Endothelial cell of umbilical vein (primary cell): Measurements from ENCODE around the gene BMPR1B. TPM values are rescaled to one million over a fixed set of nuclear protein-coding genes. Genes with fewer than 3 reads are reported as not detected.

Experiments used
- BruUV-seq: library from RNA; stranded (reverse); fragments of 400-500 nt; replicated peaks from 2 replicates; lab custom pipeline; 2021; lab: Mats Ljungman, UMichigan
- CTCF ChIA-PET: fragments of 300-600, 350-600 bp; sonication (Branson Sonifier 250); formaldehyde crosslinking; loops from one replicate; lab custom pipeline; 2021; ENCODE audit warnings: antibody characterized with exemption, inconsistent platforms; lab: Charles Lee
- POLR2A ChIA-PET: fragments of 300-600, 350-600 bp; sonication (Branson Sonifier 250); formaldehyde crosslinking; loops from one replicate; lab custom pipeline; 2021; ENCODE audit warnings: antibody characterized with exemption, inconsistent platforms; lab: Charles Lee
- DNase-seq: peaks from one replicate; pipeline ENCODE4 v3.0.0-alpha.2; 2011; ENCODE audit warnings: low read depth, low spot score
- FAIRE-seq: peaks from 2 replicates; lab custom pipeline; 2011; peaks lifted over from hg19 to GRCh38; lab: Jason Lieb, UNC
- H2AFZ ChIP-seq: 2 replicates; pipeline ENCODE4 v1.6.0; 2012; ENCODE audit warnings: low read depth, low read length, control low read depth, inconsistent platforms
- H3K27ac ChIP-seq: 2 replicates; pipeline ENCODE4 v1.5.1; 2011; ENCODE audit warnings: low read depth, mild to moderate bottlenecking, control low read depth, low read length, moderate library complexity; ENCODE audit not compliant: insufficient read depth
- H3K27me3 ChIP-seq, 2 experiments: 2 replicates each; pipeline versions ENCODE4 v1.6.0 to v1.6.1; 2011; ENCODE audit warnings: low read length in 2 of 2, mixed read lengths in 1 of 2; ENCODE audit not compliant: control insufficient read depth in 2 of 2, insufficient read depth in 2 of 2
- H3K36me3 ChIP-seq, 2 experiments: 2 replicates in 1 of 2; 3 replicates in 1 of 2; pipeline ENCODE4 v1.5.1; 2011; ENCODE audit warnings: low read length in 2 of 2, mild to moderate bottlenecking in 1 of 2, moderate library complexity in 1 of 2; ENCODE audit not compliant: control insufficient read depth in 2 of 2, insufficient read depth in 2 of 2; ENCODE audit errors: extremely low read depth in 1 of 2
- H3K4me1 ChIP-seq: 3 replicates; pipeline ENCODE4 v1.5.1; 2011; ENCODE audit warnings: mild to moderate bottlenecking, low read length; ENCODE audit not compliant: control insufficient read depth, insufficient read depth; ENCODE audit errors: extremely low read depth
- H3K4me2 ChIP-seq: 2 replicates; pipeline ENCODE4 v1.6.1; 2011; ENCODE audit warnings: low read length, control low read depth, mixed read lengths; ENCODE audit not compliant: insufficient read depth
- H3K4me3 ChIP-seq, 3 experiments: fragments of 200-600 bp in 1 of 3; sonication (generic), shearing (Covaris generic) in 1 of 3; replicated peaks in 1 of 3; 2 replicates each; pipeline ENCODE4 v1.5.1; 2011 to 2016; ENCODE audit warnings: control low read depth in 3 of 3, low read length in 3 of 3, mild to moderate bottlenecking in 2 of 3, inconsistent platforms in 1 of 3, low read depth in 1 of 3, moderate library complexity in 1 of 3; ENCODE audit not compliant: insufficient read depth in 1 of 3
- H3K79me2 ChIP-seq: 2 replicates; pipeline ENCODE4 v1.6.0; 2012; ENCODE audit warnings: low read length, inconsistent platforms; ENCODE audit not compliant: control insufficient read depth, insufficient read depth
- H3K9ac ChIP-seq: replicated peaks from 2 replicates; pipeline ENCODE3; 2011; ENCODE audit warnings: low read length, control low read depth; ENCODE audit not compliant: insufficient read depth; ENCODE audit errors: extremely low read depth
- H3K9me1 ChIP-seq: replicated peaks from 3 replicates; pipeline ENCODE4 v1.6.0; 2011; ENCODE audit warnings: mild to moderate bottlenecking, low read length; ENCODE audit not compliant: control insufficient read depth, insufficient read depth; ENCODE audit errors: extremely low read depth
- H3K9me3 ChIP-seq: replicated peaks from 2 replicates; pipeline ENCODE4 v1.5.1; 2012; ENCODE audit warnings: low read length, inconsistent platforms; ENCODE audit not compliant: control insufficient read depth, insufficient read depth
- H4K20me1 ChIP-seq: replicated peaks from 2 replicates; pipeline ENCODE3; 2011; ENCODE audit warnings: mild to moderate bottlenecking, low read length; ENCODE audit not compliant: control insufficient read depth, insufficient read depth; ENCODE audit errors: extremely low read depth
- CTCF ChIP-seq, 2 donors: IDR thresholded peaks; 1 replicate in 1 of 2; 2 replicates in 1 of 2; pipeline ENCODE4 v1.5.1; 2011; ENCODE audit warnings: low read length in 2 of 2, mild to moderate bottlenecking in 2 of 2, moderate library complexity in 2 of 2, control low read depth in 1 of 2, inconsistent platforms in 1 of 2, low read depth in 1 of 2; ENCODE audit not compliant: insufficient read depth in 1 of 2; ENCODE audit errors: extremely low read depth in 1 of 2
- FOS ChIP-seq: IDR thresholded peaks from 2 replicates; pipeline ENCODE4 v1.6.1; 2011; ENCODE audit warnings: mild to moderate bottlenecking, low read length, moderate library complexity, borderline replicate concordance; ENCODE audit not compliant: insufficient read depth
- GATA2 ChIP-seq: IDR thresholded peaks from 2 replicates; pipeline ENCODE4 v1.7.0; 2011; ENCODE audit warnings: low read depth, mild to moderate bottlenecking, moderate library complexity, mixed read lengths, low read length; ENCODE audit not compliant: insufficient read length, insufficient read depth
- JUN ChIP-seq: IDR thresholded peaks from 2 replicates; pipeline ENCODE4 v1.6.1; 2011; ENCODE audit warnings: borderline replicate concordance, low read depth; ENCODE audit not compliant: insufficient read length, insufficient read depth
- MYC ChIP-seq: IDR thresholded peaks from one replicate; pipeline ENCODE4 v1.6.1; 2011; ENCODE audit warnings: mild to moderate bottlenecking, low read depth, low read length
- POLR2A ChIP-seq: IDR thresholded peaks from 2 replicates; pipeline ENCODE4 v1.6.1; 2012; ENCODE audit warnings: low read depth, mild to moderate bottlenecking, control low read depth, low read length
- POLR2AphosphoS5 ChIP-seq: IDR thresholded peaks from 2 replicates; pipeline ENCODE4 v1.6.1; 2012; ENCODE audit warnings: low read depth, mild to moderate bottlenecking, control low read depth, low read length, moderate library complexity; ENCODE audit not compliant: insufficient read depth
- dilution Hi-C: fragments of 300-500 bp; cut with MboI; formaldehyde crosslinking; loops from one replicate; pipeline ENCODE4 v1.15.0; 2019; ENCODE audit warnings: low sequenced_read_pairs; ENCODE audit not compliant: extremely low pct_ligation_motif_present
- intact Hi-C: fragments of 100-400 bp; cut with micrococcal nuclease; formaldehyde crosslinking; loops from one replicate; pipeline ENCODE4 v1.10.0; 2022
- polyA plus RNA-seq, 4 experiments: library from polyadenylated mRNA; depleted of rRNA in 3 of 4; stranded (reverse) in 3 of 4; unstranded in 1 of 4; fragments of >200 nt; gene quantifications; 2 replicates each; pipeline versions ENCODE4 v1.2.1 to v1.2.3, GENCODE V29; 2011 to 2012; ENCODE audit warnings: missing spikeins in 1 of 4
- total RNA-seq: library from RNA; stranded (reverse); gene quantifications from 2 replicates; pipeline ENCODE4 v1.2.3, GENCODE V29; 2021

The BMPR1B gene
- total and polyA plus RNA-seq, 2 donors (not counting 3 experiments of a cell fraction or from before 2014, with no cell fraction given) = 0.28 to 2.1 TPM

- dilution Hi-C loops = no loop called here
- Histone ChIP-seq H3K4me3 (no peak overlapping the region), H4K20me1 (no peaks in the 10 kb centered on the region), H3K36me3 (no peaks in the 10 kb centered on the region), H3K27ac (no peak overlapping the region), H2AFZ (no peak overlapping the region), H3K9ac (no peak overlapping the region), H3K4me1 (no peaks in the 10 kb centered on the region), H3K79me2 (no peaks in the 10 kb centered on the region), H3K9me1 (no peaks in the 10 kb centered on the region), H3K27me3 (no peaks in the 10 kb centered on the region), H3K9me3 (no peaks in the 10 kb centered on the region), H3K4me2 (no peak overlapping the region)
- no peak for FAIRE-seq
- CTCF ChIA-PET = no interaction called here
- POLR2A ChIA-PET = no interaction called here
- no peak for TF ChIP-seq POLR2AphosphoS5
- no peak for TF ChIP-seq MYC
- no peak for TF ChIP-seq POLR2A
- TF ChIP-seq JUN = no peak
- no peak for TF ChIP-seq CTCF (IDR thresholded peaks at IDR 0.05; ENCODE audit: extremely low read depth in 1 of 2, insufficient read depth in 1 of 2, low read depth in 1 of 2, low read length in 2 of 2)
- intact Hi-C loops = no loop called here
- BruUV-seq = no TSS peak
- DNase-seq = no peak
Measured at GRCh38 chr4:95014068-95014467, 256.3 kb downstream of the BMPR1B start.

- POLR2A ChIA-PET = no interaction called here
- H3K79me2 ChIP-seq = no peaks in the 10 kb centered on the region
- H3K4me2 ChIP-seq = no peak overlapping the region
- CTCF ChIA-PET = no interaction called here
- no peak overlapping the region for H3K9ac ChIP-seq
- no peaks in the 10 kb centered on the region for H3K9me1 ChIP-seq
- dilution Hi-C loops (no loop called here), intact Hi-C loops (no loop called here)
- no TSS peak for BruUV-seq
- H4K20me1 ChIP-seq = no peaks in the 10 kb centered on the region
- H3K4me3 ChIP-seq = no peak overlapping the region
- H3K27ac ChIP-seq = no peak overlapping the region
- DNase-seq = no peak
- TF ChIP-seq JUN (no peak), GATA2 (no peak), FOS (no peak)
- no peaks in the 10 kb centered on the region for H3K27me3 ChIP-seq
- no peaks in the 10 kb centered on the region for H3K36me3 ChIP-seq
- peaks cover 4% of the 10 kb centered on the region for H3K4me1 ChIP-seq
- H2AFZ ChIP-seq = no peak overlapping the region
- no peaks in the 10 kb centered on the region for H3K9me3 ChIP-seq
- FAIRE-seq = no peak
Measured at GRCh38 chr4:95017305-95018064, 259.7 kb downstream of the BMPR1B start.
